Right ventricle myocardium superior (tissue), 1 donor: Measurements from ENCODE around the gene HELZ2. TPM values are rescaled to one million over a fixed set of nuclear protein-coding genes. Genes with fewer than 3 reads are reported as not detected.
A peak's percentile ranks its signal among the peaks of the same experiment; 100 is the strongest.

Source experiments
- ATAC-seq: fragments of 200-7000 bp; cut with Tn5 transposase; one replicate; pipeline ENCODE4 v1.9.1; 2020; ENCODE audit warnings: mild to moderate bottlenecking; ENCODE audit not compliant: poor library complexity
- DNase-seq: peaks from one replicate; pipeline ENCODE4 v3.0.0-alpha.2; 2020
- intact Hi-C: fragments of 100-400 bp; cut with DNase I; formaldehyde crosslinking; loops from one replicate; pipeline ENCODE4 v1.11.2; 2022
- total RNA-seq: library from RNA; stranded (reverse); fragmentation: NEBNext Ultra II Directional; extraction: Animal tissue kit (Norgen Biotek cat#: 25700); gene quantifications from one replicate; pipeline ENCODE4 v1.2.1, GENCODE V29; 2021
- donor health status: DM: no; HTN: yes; CAD: no; lungs with severe emphysema.

Gene HELZ2
- total RNA-seq, 1 donor from 2014 or later = 9.7 TPM

DNA sequence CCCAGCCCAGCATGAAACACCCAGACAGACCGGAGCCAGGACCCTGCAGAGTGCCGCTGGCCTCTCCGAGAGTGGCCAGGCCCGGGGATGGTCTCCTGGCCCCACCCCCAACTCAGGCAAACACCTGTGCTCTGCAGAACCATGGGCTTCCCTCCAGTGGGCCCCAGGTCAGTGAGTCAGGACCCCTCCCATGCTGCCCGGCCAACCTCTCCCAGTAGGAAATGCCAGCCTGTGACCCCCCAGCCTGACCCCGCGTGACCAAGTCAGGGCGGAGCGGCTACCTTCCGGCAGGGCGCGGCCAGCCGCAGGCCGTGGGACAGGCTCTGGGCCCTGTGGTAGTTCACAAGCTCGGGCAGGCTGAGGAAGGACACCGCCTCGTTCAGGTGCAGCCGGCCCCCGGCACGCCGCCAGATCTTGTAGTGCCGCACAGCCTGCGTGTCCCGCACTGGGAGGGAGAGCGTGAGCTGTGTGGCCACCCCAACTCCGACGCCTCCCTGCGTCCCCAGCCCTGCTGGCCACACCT is 40.1 kb downstream of the HELZ2 start:
- no peak for DNase-seq
- intact Hi-C loops = no loop called here
- ATAC-seq = no peak

DNA sequence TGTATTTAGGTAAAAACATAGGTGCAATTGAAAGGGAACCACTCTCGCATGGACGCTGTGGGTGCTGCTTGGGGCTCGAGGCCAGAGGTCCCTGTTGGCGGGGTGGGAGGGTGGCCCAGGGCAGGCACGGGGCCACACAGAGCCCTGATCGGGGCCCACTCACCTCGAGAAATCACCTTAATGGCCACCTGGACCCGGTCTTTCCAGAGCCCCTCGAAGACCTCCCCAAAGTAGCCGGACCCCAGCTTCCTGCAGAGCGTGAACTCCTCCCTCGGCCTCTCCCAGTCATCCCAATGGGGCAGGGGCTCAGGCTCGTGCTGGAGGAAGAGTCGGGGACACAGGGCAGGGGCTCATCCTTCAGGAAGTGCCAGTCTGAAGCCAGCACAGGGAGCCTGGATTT is 40.7 kb downstream of the HELZ2 start:
- intact Hi-C loops = no loop called here
- DNase-seq = no peak
- ATAC-seq = no peak

GRCh38 chr20:63532449-63532971 is 41.5 kb downstream of the HELZ2 start:
- intact Hi-C loops = no loop called here
- ATAC-seq (no peak), DNase-seq (peak; percentile 37)

DNA sequence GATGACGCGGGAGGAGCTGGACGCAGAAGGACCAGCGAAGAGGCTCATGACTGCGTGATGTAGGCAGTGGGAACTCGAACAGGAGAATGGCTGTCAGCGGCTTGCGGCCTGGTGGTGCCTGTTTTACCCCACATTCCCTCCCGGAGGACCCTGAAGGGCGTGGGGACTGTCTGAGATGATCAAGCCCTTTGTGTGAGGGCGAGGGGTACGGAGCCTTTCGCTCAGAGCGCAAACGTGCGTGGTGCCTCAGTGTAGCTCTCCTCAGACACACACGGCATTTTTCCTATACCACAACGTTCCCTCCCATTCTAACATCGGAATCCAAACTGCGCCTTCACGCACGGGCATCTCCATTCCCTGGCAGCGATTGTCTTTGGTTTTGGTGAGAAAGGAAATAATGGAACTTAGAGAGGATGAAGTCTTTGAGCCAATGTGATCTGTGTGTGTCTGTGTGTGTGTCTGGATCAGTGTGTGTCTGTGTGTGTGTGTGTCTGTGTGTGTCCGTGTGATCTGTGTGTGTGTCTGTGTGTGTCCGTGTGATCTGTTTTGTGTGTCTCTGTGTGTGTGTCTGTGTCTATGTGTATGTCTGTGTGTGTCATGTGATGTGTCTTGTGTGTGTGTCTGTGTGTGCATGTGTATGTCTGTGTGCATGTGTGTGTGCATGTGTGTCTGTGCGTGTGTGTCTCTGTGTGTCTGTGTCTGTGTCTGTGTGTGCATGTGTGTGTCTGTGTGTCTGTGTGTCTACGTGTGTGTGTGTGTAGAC is 42.2 kb downstream of the HELZ2 start:
- ATAC-seq = no peak

DNA sequence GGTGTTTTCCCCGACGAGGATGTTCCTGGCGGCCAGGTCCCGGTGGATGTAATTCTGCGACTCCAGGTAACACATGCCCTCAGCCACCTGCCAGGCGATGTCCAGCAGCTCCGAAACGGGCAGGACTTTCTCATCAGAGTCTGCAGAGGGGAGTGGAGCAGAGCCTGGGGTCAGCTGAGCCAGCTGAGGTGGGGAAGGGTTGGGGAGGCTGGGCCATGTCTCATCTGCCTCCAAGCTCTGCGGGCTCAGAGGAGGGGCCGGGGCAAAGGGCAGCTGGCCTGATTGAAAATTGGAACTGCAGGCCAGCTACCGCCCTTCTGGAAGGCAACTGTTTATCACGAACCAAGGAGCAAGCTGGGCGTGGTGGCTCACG is 43.3 kb downstream of the HELZ2 start:
- DNase-seq = no peak
- ATAC-seq = no peak
- intact Hi-C loops = no loop called here

More for the DNA sequence above, 42.2 kb downstream of the HELZ2 start:
- intact Hi-C loops = no loop called here
- DNase-seq = no peak

- intact Hi-C loops = no loop called here
- ATAC-seq (no peak), DNase-seq (peak; percentile 33)
Observed at GRCh38 chr20:63529861-63530787, 43.9 kb downstream of the HELZ2 start.

GRCh38 chr20:63529180-63529860 is 44.7 kb downstream of the HELZ2 start:
- ATAC-seq = no peak
- no peak for DNase-seq
- intact Hi-C loops = no loop called here

DNA sequence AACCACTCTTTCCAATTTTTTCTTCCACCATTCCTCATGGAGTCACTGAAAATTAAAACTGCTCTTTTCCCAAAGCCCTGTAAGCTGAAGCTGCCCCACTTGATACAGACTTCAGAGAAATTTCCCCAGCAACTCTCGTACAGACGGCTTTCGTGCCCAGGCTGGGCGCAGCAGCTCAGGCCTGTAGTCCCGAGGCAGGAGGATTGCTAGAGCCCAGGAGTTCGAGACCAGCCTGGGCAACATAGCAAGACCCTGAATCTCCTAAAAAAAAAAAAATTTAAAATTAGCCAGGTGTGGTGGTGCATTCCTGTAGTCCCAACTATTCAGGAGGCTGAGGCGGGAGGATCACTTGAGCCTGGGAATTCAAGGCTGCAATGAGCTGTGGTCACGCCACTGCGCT is 46.9 kb downstream of the HELZ2 start:
- intact Hi-C loops = no loop called here
- ATAC-seq (no peak), DNase-seq (no peak)

DNA sequence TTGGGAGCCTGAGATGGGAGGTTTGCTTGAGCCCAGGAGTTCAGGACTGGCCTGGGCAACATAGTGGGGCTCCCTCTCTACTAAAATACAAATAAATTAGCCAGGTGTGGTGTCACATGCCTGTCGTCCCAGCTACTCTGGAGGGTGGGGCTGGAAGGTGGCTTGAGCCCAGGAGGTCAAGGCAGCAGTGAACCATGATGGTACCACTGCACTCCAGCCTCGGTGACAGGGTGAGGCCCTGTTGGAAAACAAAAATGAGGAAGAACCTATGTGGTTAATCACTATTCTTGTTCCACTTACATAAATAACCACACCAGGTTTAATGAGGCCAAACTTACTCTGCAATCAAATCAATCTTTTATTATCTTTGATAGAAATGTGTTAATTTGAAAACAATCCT is 48.1 kb downstream of the HELZ2 start:
- DNase-seq (no peak), ATAC-seq (no peak)
- intact Hi-C loops = no loop called here

- intact Hi-C loops = no loop called here
- no peak for ATAC-seq
- no peak for DNase-seq
Observed at GRCh38 chr20:63525185-63525584, 48.9 kb downstream of the HELZ2 start.

Other genes starting within 250 kb of the HELZ2 start
- 1.5 TPM for gene CHRNA4, start 212.9 kb downstream of the HELZ2 start, total RNA-seq
- gene KCNQ2, start 101.6 kb downstream of the HELZ2 start, total RNA-seq = 0.89 TPM
- gene EEF1A2, start 75.2 kb downstream of the HELZ2 start, total RNA-seq = 1,229 TPM
- 246 TPM for gene PPDPF, start 53.5 kb downstream of the HELZ2 start, total RNA-seq
- gene PTK6, start 36.9 kb downstream of the HELZ2 start, total RNA-seq = 0.13 TPM
- not detected for gene SRMS, start 26.5 kb downstream of the HELZ2 start, total RNA-seq
- 0.11 TPM for gene FNDC11, start 20.1 kb downstream of the HELZ2 start, total RNA-seq
- gene GMEB2, start 52.9 kb upstream of the HELZ2 start, total RNA-seq = 5.5 TPM
- gene STMN3, start 79.2 kb upstream of the HELZ2 start, total RNA-seq = 4.3 TPM
- gene RTEL1, start 84.1 kb upstream of the HELZ2 start, total RNA-seq = 7.3 TPM
- 0.32 TPM for gene TNFRSF6B, start 122.4 kb upstream of the HELZ2 start, total RNA-seq
- gene ARFRP1, start 133.7 kb upstream of the HELZ2 start, total RNA-seq = 32.2 TPM
- gene ZGPAT, start 133.8 kb upstream of the HELZ2 start, total RNA-seq = 16.0 TPM
- 1.6 TPM for gene LIME1, start 162.4 kb upstream of the HELZ2 start, total RNA-seq
- 95.0 TPM for gene SLC2A4RG, start 165.5 kb upstream of the HELZ2 start, total RNA-seq